Measurements from ENCODE around the gene ARPC2.

DNA sequence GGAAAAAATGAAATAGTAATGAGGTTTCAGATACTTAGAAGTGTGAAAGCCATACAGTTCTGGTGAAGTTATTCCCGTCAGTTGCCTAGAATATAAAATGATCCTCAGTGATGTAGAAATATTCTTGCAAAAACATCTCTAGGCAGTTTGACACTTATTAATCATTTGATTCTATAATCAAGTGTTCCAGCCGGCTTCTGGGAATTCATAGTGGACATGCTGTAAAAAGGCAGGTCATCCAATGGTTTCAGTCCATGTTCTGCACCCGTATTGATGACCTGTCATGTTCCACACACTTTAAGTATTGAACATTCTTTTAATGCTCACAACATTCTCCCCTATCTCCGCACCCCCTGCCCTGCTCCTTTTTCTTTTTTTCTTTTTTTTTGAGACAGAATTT lies 19.8 kb downstream of the ARPC2 start:
- TF ChIP-seq EZH2phosphoT487 (IDR thresholded peaks at IDR 0.05; ENCODE audit: low read depth, severe bottlenecking, unreplicated experiment) (no peak), EZH2 (IDR thresholded peaks at IDR 0.05; ENCODE audit: borderline replicate concordance) (no peak)
- TF ChIP-seq, protein P1, sequence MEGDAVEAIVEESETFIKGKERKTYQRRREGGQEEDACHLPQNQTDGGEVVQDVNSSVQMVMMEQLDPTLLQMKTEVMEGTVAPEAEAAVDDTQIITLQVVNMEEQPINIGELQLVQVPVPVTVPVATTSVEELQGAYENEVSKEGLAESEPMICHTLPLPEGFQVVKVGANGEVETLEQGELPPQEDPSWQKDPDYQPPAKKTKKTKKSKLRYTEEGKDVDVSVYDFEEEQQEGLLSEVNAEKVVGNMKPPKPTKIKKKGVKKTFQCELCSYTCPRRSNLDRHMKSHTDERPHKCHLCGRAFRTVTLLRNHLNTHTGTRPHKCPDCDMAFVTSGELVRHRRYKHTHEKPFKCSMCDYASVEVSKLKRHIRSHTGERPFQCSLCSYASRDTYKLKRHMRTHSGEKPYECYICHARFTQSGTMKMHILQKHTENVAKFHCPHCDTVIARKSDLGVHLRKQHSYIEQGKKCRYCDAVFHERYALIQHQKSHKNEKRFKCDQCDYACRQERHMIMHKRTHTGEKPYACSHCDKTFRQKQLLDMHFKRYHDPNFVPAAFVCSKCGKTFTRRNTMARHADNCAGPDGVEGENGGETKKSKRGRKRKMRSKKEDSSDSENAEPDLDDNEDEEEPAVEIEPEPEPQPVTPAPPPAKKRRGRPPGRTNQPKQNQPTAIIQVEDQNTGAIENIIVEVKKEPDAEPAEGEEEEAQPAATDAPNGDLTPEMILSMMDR (IDR thresholded peaks at IDR 0.05; ENCODE audit: poor library complexity) = no peak

Measured in hepatocyte (in vitro differentiated cells).